ENCODE data around the gene HEYL.

Gene HEYL

GRCh38 chr1:39638965-39639304, 508 bp downstream of the HEYL start:
- H3K9me3 ChIP-seq (ENCODE audit: insufficient read depth, low read depth, low read length), result no peaks in the 10 kb centered on the region
- no peaks in the 10 kb centered on the region for H3K27me3 ChIP-seq (ENCODE audit: insufficient read depth, low read length, poor library complexity, severe bottlenecking)
- TF ChIP-seq EZH2phosphoT487 (IDR thresholded peaks at IDR 0.05; ENCODE audit: borderline replicate concordance) (no peak), CTCF (conservative IDR thresholded peaks at IDR 0.05; ENCODE audit: low read length) (no peak)
- H3F3A ChIP-seq (ENCODE audit: low read depth), result no peaks in the 10 kb centered on the region
- no peaks in the 10 kb centered on the region for H3K4me1 ChIP-seq (ENCODE audit: insufficient read depth, low read length, poor library complexity, severe bottlenecking)
- no peak overlapping the region for H3K9ac ChIP-seq (ENCODE audit: low read depth, low read length, poor library complexity, severe bottlenecking)
- H3K36me3 ChIP-seq (ENCODE audit: insufficient read depth, low read length), result no peaks in the 10 kb centered on the region
- peak overlapping the region; percentile 54 for H3K4me2 ChIP-seq (ENCODE audit: low read depth, low read length, poor library complexity, severe bottlenecking)
- H3K9me2 ChIP-seq (replicated peaks; ENCODE audit: low read depth, low read length), result no peaks in the 10 kb centered on the region
- no peak overlapping the region; the same call in 1 of the 2 replicates for H2AFZ ChIP-seq (ENCODE audit: low read length)
- H3K79me2 ChIP-seq (ENCODE audit: insufficient read depth, low read length), result no peaks in the 10 kb centered on the region
- H3K4me3 ChIP-seq (ENCODE audit: low read length, poor library complexity, severe bottlenecking), result peak overlapping the region; percentile 63
- no peaks in the 10 kb centered on the region for H4K20me1 ChIP-seq (ENCODE audit: insufficient read depth, low read length, poor library complexity, severe bottlenecking)

- no peaks in the 10 kb centered on the region for H4K20me1 ChIP-seq (ENCODE audit: insufficient read depth, low read length, poor library complexity, severe bottlenecking)
- no peaks in the 10 kb centered on the region for H3K9me3 ChIP-seq (ENCODE audit: insufficient read depth, low read depth, low read length)
- no peaks in the 10 kb centered on the region for H3K36me3 ChIP-seq (ENCODE audit: insufficient read depth, low read length)
- no peak overlapping the region for H3K4me3 ChIP-seq (ENCODE audit: low read length, poor library complexity, severe bottlenecking)
- no peaks in the 10 kb centered on the region for H3K27me3 ChIP-seq (ENCODE audit: insufficient read depth, low read length, poor library complexity, severe bottlenecking)
- no peaks in the 10 kb centered on the region for H3K9me2 ChIP-seq (replicated peaks; ENCODE audit: low read depth, low read length)
- TF ChIP-seq EZH2phosphoT487 (IDR thresholded peaks at IDR 0.05; ENCODE audit: borderline replicate concordance) (no peak), CTCF (conservative IDR thresholded peaks at IDR 0.05; ENCODE audit: low read length) (no peak)
- H3K4me1 ChIP-seq (ENCODE audit: insufficient read depth, low read length, poor library complexity, severe bottlenecking), result no peaks in the 10 kb centered on the region
- no peaks in the 10 kb centered on the region for H3K79me2 ChIP-seq (ENCODE audit: insufficient read depth, low read length)
- no peaks in the 10 kb centered on the region for H3F3A ChIP-seq (ENCODE audit: low read depth)
- no peak overlapping the region for H3K4me2 ChIP-seq (ENCODE audit: low read depth, low read length, poor library complexity, severe bottlenecking)
- no peak overlapping the region for H2AFZ ChIP-seq (ENCODE audit: low read length)
- no peak overlapping the region for H3K9ac ChIP-seq (ENCODE audit: low read depth, low read length, poor library complexity, severe bottlenecking)
These were observed 2.1 kb downstream of the HEYL start for GRCh38 chr1:39637361-39637760.

GRCh38 chr1:39635871-39636210, 3.6 kb downstream of the HEYL start:
- Histone ChIP-seq H3K27me3 (ENCODE audit: insufficient read depth, low read length, poor library complexity, severe bottlenecking) (no peaks in the 10 kb centered on the region), H3K79me2 (ENCODE audit: insufficient read depth, low read length) (no peaks in the 10 kb centered on the region), H3K9me2 (replicated peaks; ENCODE audit: low read depth, low read length) (no peaks in the 10 kb centered on the region), H3F3A (ENCODE audit: low read depth) (no peaks in the 10 kb centered on the region), H2AFZ (ENCODE audit: low read length) (no peak overlapping the region), H3K4me3 (ENCODE audit: low read length, poor library complexity, severe bottlenecking) (no peak overlapping the region), H3K36me3 (ENCODE audit: insufficient read depth, low read length) (no peaks in the 10 kb centered on the region), H3K9me3 (ENCODE audit: insufficient read depth, low read depth, low read length) (no peaks in the 10 kb centered on the region), H3K4me1 (ENCODE audit: insufficient read depth, low read length, poor library complexity, severe bottlenecking) (no peaks in the 10 kb centered on the region), H4K20me1 (ENCODE audit: insufficient read depth, low read length, poor library complexity, severe bottlenecking) (no peaks in the 10 kb centered on the region), H3K9ac (ENCODE audit: low read depth, low read length, poor library complexity, severe bottlenecking) (no peak overlapping the region), H3K4me2 (ENCODE audit: low read depth, low read length, poor library complexity, severe bottlenecking) (no peak overlapping the region)
- TF ChIP-seq CTCF (conservative IDR thresholded peaks at IDR 0.05; ENCODE audit: low read length) (no peak), EZH2phosphoT487 (IDR thresholded peaks at IDR 0.05; ENCODE audit: borderline replicate concordance) (no peak)
